DMS153 (cell line): ENCODE measurements around the gene ANAPC7.
"Not testable (repeated sequence)": the region's sequence is repeated elsewhere in the genome, so short reads cannot be mapped to it uniquely, and the experiment has no call there.

Experiments used
- DNase-seq: peaks from one replicate; lab custom pipeline; 2025; lab: John Stamatoyannopoulos, UW

The ANAPC7 gene

DNA sequence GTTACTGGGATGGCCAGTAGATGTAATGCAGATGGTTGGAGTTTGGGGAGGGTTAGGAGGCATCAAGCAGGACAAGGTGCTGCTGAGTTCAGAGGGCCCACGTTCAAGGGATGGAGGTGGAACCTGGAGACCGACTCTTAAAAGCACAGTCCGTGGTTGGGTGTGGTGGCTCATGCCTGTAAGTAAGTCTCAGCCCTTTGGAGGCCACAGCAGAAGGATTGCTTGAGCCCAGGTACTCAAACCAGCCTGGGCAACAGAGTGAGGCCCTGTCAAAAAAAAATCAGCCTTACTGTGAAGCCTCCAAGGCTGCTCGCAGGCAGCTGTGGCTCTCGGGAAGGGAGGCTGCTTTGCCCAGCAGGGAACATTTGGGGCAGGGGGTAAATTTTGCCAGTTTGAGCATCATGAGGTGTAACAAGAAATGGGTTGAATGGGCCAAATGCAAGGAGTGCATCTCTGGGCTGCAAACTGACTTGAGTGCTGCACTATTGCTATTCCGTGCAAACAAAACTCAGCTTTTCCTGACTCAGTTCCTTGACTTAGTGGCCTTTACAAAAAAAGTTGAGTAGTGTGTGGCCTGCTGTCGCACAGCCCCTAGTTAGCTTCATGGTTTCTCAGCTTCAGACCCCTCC, 55.0 kb downstream of the ANAPC7 start:
- no peak for DNase-seq

DNA sequence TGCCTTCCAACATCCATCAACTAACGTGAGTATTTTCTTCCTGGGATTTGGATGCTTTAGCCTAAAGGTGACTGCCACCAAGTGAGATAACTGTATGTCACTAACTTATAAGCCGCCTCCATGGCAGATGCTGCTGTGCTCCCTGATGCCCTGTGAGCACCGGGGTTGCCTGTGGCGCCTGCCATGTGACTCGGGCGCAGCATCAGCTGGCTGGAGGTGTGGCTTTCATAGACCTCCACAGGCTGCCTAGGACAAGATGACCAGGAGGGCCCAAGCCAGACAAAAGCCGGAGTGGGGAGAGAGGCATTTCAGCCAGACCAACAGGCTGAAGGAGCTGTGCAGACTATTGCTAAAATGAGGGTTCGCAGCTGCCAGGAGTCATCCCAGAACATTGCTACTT, 55.7 kb downstream of the ANAPC7 start:
- DNase-seq: no peak

DNA sequence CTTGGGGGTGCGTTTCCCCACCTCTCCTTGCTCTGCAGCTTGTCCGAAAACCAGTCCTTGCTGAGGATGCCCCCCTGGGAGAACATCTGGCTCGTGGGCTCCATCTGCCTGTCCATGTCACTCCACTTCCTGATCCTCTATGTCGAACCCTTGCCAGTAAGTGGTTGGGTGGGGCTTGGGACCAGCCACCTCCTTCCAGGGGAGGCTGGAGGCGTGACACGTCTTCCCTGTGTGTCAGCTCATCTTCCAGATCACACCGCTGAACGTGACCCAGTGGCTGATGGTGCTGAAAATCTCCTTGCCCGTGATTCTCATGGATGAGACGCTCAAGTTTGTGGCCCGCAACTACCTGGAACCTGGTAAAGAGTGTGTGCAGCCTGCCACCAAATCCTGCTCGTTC, 57.5 kb downstream of the ANAPC7 start:
- no peak for DNase-seq

DNA sequence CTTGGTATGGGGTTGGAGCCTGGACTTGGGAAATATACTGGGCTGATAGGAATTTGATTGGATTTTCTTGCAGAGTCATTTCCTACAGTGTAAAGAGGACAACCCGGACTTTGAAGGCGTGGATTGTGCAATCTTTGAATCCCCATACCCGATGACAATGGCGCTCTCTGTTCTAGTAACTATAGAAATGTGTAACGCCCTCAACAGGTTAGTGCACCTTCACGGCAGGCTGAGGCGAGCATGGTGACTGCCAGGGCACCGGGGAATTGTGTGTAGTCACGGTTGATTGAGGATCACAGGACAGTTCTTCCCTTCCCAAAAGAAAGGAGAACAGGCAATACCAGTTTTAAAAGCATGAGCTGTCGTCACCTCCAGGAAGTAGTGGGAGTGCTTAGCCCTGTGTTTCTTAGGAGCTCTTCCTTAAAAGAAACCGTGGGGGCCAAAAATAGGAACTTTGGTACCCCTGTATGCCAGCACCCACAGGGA, 58.3 kb downstream of the ANAPC7 start:
- no peak for DNase-seq

DNA sequence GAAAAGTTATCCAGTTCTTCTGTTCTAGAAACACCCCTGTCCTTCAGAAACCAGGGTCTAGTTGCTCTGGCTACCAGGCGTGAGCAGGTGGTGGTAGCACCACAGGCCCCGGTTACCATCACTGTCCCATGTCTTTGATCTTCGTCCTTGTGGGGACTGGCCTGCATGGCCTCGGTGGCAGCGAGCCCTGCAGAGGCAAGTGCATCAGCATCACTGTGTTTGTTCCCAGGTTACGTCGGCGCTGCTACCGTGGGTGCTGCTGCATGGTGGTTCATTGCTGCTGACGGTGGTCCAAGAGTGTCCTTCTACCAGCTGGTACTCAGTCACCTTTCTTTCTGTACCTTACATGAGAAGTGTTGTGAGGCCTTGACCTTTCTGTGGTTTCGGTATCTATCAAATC, 58.9 kb downstream of the ANAPC7 start:
- DNase-seq: no peak

DNA sequence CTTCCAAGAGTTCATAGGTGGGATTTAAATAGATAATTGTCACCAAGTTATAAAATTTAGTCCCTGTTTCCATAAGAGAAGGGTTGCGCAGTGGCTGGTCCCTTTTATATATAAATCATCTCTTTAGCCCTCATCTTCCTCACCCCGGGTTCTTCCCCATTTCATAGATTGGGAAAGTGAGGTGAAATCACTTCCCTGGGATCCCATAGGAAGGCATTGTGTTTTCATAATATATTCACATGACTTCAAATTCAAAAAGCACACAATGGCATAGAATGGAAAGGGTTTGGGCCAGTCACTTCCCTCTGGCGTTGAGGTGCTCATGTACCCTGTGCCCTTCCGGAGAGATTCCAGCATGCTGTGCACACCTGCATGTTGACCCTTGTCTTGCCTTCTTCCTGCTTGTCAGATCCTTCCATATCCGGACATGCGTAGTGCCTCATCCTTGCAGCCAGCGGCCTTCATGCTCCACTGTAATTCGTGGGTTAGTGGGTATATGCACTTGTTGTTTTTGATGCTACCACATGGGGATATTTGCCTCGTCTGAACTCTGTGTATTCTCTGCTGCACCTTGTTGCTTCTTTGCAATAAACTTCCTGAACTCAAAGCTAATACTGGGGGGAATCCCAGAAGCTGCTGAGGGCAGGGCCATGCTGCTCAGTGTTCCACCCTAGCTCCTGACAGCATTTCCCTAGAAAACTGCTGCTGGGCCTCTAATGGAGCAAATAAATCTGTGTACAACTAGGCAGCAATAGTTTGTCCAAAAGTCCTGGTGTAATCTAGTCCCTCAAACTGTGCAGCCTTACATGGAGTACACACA, 59.6 kb downstream of the ANAPC7 start:
- no peak for DNase-seq

DNA sequence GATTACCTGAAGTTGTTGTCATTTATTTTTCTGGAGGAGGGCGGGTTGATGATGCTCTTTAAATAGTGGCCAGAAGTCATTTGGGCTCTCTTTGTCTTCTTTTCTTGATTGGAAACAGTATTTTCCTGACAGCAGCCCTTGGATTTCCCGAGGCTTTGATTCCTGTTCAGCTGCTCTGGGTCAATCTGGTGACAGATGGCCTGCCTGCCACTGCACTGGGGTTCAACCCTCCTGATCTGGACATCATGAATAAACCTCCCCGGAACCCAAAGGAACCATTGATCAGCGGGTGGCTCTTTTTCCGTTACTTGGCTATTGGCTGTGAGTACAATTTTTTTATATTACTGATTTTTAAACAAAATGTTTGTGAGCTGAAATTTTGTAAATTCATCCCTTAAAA, 60.4 kb downstream of the ANAPC7 start:
- DNase-seq: no peak

DNA sequence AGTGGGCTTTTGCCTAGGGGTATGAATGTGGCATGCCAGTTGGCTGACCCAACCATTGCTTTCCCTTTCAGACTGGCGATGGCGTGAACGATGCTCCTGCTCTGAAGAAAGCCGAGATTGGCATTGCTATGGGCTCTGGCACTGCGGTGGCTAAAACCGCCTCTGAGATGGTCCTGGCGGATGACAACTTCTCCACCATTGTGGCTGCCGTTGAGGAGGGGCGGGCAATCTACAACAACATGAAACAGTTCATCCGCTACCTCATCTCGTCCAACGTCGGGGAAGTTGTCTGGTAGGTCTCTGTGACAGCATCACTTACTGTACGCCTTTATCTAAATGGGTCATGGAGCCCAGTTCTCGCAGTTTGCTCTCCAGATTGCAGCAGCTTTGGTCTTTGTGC, 61.4 kb downstream of the ANAPC7 start:
- no peak for DNase-seq

DNA sequence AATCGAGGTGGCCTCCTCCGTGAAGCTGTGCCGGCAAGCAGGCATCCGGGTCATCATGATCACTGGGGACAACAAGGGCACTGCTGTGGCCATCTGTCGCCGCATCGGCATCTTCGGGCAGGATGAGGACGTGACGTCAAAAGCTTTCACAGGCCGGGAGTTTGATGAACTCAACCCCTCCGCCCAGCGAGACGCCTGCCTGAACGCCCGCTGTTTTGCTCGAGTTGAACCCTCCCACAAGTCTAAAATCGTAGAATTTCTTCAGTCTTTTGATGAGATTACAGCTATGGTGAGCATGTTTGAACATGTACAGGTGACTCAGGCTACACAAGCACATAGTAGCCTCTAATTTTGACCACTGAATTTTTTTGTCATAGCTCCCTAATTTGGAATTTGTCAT, 62.8 kb downstream of the ANAPC7 start:
- no peak for DNase-seq

DNA sequence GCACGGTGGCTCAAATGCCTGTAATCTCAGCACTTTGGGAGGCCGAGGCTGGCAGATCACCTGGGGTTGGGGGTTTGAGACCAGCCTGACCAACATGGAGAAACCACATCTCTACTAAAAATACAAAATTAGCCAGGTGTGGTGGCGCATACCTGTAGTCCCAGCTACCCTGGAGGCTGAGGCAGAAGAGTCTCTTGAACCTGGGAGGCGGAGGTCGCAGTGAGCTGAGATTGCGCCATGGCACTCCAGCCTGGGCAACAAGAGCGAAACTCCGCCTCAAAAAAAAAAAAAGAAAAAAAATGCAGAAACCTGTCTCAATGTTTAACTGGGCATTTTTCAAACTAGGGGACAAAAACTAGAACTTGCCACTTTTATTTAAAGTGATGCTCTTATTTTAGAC, 63.2 kb downstream of the ANAPC7 start:
- not testable (repeated sequence) for DNase-seq

DNA sequence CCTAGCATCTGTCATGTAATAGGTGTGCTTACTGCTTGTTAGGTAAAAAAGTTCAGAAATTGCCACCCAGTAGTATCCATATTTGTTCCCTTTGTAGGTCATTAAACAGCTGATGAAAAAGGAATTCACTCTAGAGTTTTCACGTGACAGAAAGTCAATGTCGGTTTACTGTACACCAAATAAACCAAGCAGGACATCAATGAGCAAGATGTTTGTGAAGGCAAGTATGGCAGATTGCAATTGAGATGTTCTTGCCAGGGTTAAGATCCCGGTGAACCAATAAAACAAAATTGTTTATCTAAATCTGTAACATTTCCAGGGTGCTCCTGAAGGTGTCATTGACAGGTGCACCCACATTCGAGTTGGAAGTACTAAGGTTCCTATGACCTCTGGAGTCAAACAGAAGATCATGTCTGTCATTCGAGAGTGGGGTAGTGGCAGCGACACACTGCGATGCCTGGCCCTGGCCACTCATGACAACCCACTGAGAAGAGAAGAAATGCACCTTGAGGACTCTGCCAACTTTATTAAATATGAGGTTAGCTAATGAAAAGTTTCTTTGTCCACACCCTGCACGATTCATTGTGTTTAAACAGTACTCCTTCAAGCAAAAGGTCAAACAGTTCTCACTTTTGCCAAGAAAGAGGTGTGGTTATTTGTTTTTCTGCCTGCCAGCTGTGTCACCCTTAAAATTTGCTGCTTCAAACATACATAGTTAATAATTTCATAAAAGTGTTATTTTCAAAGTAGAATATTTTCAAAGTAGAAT, 64.1 kb downstream of the ANAPC7 start:
- no peak for DNase-seq

DNA sequence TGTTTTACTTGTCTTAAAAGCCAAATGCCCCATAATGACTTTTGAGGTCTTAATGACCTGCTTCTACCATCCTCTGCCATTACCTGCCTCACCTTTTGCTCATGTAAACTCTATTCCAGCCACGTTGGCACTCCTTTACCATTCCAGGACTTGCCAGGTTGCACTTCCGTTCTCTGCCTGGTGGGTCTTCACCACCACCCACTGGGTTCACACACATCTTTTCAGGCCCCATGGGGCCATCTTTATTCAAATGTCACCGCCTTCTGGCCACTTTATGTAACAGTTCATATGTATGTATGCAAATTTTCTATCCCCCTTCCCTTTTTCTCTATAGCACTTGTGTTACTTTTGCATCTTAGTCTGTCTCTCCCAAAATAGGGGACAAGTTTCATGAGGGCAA, 64.8 kb downstream of the ANAPC7 start:
- no peak for DNase-seq

DNA sequence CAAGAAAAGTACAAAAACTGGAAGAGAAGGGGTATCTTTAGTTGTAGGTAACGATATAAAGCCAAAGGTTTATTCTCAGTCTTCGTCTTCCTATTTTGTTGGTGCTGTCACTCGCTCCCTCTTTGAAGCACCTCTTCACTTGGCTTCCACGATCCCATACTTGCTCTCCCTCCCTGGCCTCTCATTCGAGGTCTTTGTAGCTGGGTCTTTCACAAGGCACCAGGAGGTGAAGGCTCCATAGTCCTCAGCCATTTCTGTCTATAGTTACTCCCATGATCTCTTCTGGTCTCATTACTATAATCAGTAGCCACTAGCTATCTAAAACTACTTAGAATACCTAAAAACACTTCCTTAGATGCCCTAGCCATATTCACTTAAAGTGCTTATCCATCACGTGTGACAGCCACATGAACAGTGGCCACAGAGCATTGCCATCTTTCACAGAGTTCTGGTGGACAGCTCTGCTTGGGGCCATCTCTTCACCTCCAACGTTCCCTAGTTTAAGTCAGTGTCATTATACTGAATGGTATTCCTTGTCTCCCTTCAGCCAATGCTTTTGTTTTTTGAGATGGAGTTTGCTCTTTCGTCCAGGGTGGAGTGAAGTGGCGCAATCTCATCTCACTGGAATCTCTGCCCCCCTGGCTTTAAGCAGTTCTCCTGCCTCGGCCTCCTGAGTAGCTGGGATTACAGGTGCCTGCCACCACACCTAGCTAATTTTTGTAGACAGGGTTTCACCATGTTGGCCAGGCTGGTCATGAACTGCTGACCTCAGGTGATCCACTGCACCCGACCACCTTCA, 65.4 kb downstream of the ANAPC7 start:
- DNase-seq: no peak

DNA sequence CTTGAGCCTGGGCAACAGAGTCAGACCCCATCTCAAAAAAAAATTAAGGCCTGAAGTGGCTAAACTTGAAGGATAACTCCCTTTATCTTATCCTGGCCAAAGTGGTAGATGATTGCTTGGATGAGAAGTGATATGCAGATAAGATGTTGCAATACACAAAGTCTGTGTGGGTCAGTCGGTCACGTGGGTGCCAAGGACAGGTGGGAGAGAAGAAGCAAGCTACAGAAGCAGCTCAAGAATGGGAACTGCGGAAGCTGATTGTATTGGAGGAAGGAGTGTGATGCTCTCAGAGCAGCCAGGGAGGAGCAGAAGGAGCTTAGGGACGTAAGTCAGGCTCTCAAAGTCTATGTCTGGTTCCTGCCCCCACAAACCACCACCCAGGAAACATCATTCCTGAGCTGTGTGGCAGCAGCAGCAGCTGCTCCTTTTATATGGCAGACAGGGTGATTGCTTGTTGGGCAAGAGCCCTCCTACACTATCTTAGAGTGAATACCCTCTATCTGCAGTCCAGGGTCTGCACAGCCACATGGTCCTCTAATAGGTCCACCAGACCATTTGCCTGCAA, 67.9 kb downstream of the ANAPC7 start:
- DNase-seq: no peak

DNA sequence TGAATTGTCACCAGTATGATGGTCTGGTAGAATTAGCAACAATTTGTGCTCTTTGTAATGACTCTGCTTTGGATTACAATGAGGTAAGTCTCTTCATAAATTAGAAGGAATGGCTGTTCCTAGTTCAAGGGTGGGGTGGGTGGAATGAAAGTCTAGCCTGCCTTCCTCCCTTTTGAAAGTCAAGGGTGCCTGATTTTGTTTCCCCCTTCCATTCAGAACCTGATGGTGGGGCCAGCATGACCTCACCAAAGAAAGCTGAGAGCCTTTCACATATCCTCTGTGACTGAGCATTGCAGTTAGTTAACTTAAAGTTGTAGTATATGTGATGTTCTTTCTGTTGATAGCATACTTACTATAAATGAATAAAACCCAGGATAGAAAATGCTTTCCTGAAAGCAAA, 70.3 kb downstream of the ANAPC7 start:
- DNase-seq: no peak

DNA sequence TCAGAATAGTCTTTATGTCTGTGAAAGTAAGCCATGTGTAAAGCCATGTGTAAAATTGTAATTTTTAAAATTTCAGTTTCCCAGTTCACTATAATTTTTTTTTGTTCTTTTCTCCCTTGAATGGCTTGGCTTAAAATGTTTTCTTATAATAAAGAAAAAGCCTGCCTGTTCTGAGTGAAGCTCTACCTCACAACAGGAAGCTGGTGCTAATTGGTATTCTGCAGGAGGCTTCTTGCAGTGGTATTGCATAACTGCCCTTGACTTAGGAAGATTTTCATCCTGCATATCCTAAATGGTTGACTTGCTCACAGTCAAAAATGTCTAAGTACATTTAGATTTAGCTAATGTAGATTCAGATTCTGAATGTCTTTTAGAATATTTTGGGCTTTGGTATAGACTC, 73.0 kb downstream of the ANAPC7 start:
- DNase-seq: no peak

DNA sequence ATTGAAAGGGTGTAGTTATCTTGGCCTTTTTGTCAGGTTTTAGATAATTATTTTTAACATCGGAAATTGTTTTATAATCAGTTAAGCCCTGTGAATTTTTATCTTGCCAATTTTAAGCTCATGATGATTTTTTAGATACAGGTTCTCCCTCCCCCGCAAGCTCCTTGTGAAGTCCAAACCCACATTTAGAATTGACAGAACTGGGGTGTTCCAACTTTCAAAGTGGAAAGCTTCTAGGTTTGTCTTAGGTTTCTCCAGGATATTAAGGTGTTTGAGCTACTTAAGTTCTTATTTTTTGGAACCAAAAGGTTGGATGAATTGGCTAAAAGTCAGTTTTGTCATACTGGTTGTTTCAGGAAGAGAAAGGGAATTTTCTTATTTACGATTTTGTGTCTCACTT, 73.4 kb downstream of the ANAPC7 start:
- no peak for DNase-seq

DNA sequence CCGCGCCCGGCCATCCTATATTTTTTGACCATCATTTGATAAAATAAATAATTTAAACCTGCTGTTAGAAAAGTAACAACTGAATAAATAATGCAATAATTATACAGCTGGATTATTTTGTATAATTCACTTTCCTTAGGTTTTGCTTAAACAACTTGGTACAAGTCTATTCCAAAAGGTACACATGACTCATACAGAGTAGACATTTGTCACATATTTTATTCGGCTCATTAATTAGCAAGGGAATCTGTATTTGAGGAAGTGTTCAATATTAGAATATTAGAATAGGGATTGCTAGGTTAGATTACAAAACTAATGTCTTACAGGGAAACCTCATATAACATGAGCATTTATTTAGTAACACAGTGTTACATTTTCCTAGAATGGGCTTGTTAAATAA, 73.8 kb downstream of the ANAPC7 start:
- DNase-seq: no peak
